ENCODE results near the gene ARPP21.

DNA sequence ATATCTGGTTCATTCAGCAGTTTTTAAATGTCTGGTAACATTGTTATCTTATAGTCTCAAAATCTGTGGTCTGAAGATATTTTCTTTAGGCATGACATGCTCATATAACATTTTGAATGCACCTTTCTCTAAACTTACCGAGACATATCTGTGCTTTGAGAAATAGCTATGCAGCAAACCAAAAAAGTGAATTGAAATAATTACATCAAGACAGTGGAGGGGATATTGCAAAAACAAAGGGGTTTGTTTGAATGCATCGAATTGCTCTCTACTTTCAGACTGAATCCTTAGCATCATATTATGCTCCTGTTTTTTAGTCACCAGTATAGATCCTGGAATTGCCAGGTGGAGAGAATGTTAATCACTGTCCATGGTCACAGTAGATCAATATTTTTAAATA, 5.1 kb downstream of the ARPP21 start:
- TF ChIP-seq NFRKB (IDR thresholded peaks at IDR 0.05) (no peak), TARDBP (IDR thresholded peaks at IDR 0.05) (no peak)
- TF ChIP-seq, protein P1, sequence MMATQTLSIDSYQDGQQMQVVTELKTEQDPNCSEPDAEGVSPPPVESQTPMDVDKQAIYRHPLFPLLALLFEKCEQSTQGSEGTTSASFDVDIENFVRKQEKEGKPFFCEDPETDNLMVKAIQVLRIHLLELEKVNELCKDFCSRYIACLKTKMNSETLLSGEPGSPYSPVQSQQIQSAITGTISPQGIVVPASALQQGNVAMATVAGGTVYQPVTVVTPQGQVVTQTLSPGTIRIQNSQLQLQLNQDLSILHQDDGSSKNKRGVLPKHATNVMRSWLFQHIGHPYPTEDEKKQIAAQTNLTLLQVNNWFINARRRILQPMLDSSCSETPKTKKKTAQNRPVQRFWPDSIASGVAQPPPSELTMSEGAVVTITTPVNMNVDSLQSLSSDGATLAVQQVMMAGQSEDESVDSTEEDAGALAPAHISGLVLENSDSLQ (IDR thresholded peaks at IDR 0.05), result no peak
